Body of pancreas (tissue), 4 donors: Measurements from ENCODE around the gene KIAA1328.

Source experiments
- CTCF ChIP-seq, 7 experiments: fragments of 450-650 bp in 4 of 7; fragments of 200-600 bp in 3 of 7; sonication (generic) in 3 of 7; IDR thresholded peaks; one replicate each; pipeline ENCODE4 v1.5.1; 2016 to 2019; ENCODE audit warnings: antibody characterized with exemption in 7 of 7
- POLR2A ChIP-seq, 3 donors: fragments of 450-650 bp; IDR thresholded peaks; one replicate each; pipeline ENCODE4 v1.6.1; 2016; ENCODE audit warnings: antibody characterized with exemption in 3 of 3, mild to moderate bottlenecking in 2 of 3

GRCh38 chr18:36812678-36813077, 16.2 kb upstream of the KIAA1328 start:
- TF ChIP-seq CTCF (IDR thresholded peaks at IDR 0.05) (no peak), POLR2A (IDR thresholded peaks at IDR 0.05) (no peak)
